Measurements from ENCODE around the gene ZFP42. TPM values are rescaled to one million over a fixed set of nuclear protein-coding genes. Genes with fewer than 3 reads are reported as not detected.

Gene ZFP42
- total and polyA plus RNA-seq, 2 of the 8 experiments (the other 6 are each of a cell fraction or from before 2014, with no cell fraction given) = 69.4 to 188 TPM

DNA sequence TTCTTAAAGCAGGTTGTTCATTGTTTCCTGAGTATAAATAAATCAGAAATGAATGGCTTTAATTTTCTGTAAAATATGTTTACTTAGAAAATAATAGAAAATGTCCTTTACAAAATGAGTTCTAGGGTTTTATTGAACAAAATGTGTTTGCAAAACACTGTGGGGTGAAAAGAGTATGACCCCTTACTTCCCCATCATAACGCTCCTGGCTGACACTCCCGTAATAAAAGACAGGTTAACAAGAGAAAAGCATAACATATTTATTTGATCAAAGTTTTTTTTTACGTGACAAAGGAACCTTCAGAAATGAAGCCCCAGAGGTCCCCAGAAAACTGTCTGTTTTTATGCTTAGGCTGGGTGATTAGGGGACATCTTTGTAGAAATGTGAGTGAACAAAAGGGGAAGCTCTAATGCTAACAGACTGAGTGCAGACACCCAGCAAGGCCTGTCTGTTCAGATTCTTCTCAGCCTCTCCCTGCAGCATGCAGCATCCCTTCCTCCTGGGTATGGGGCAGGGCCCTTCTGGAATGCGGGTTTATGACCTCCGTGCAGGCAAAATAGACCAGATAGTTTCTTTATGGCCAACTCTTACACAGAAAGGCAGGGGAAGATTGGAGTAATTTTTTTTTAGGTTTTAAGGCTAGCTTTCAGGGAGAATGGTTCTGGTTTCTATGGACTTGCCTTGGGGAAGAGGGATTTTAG, 26.1 kb downstream of the ZFP42 start:
- H3K4me3 ChIP-seq (ENCODE audit: extremely low read depth in 1 of 4, insufficient read depth in 2 of 4, low read depth in 3 of 4, low read length in 4 of 4) = no peak overlapping the region
- H4K91ac ChIP-seq (replicated peaks; ENCODE audit: insufficient read length, low read length) = no peak overlapping the region
- no peak overlapping the region for H2AFZ ChIP-seq (ENCODE audit: low read length)
- H3K14ac ChIP-seq (ENCODE audit: insufficient read length) = no peak overlapping the region
- H3K4ac ChIP-seq (replicated peaks; ENCODE audit: insufficient read length, low read depth, low read length) = no peak overlapping the region
- H3K23me2 ChIP-seq (ENCODE audit: low read depth, low read length) = no peaks in the 10 kb centered on the region
- H4K5ac ChIP-seq (ENCODE audit: insufficient read length, low read depth, low read length) = no peak overlapping the region
- H2BK20ac ChIP-seq (ENCODE audit: low read length) = no peak overlapping the region
- H2BK15ac ChIP-seq (ENCODE audit: low read length) = no peak overlapping the region; the same call in 1 of the 2 replicates
- no peak overlapping the region for H2BK12ac ChIP-seq (ENCODE audit: low read depth, low read length)
- H4K8ac ChIP-seq (ENCODE audit: extremely low read depth, insufficient read depth, low read length) = no peak overlapping the region
- H3K4me1 ChIP-seq (replicated peaks in 1 of 4; ENCODE audit: control insufficient read depth in 3 of 4, insufficient read depth in 4 of 4, low read length in 3 of 4) = peaks cover 4 to 16% (median 5%) of the 10 kb centered on the region in 4 experiments
- H3K9me3 ChIP-seq (ENCODE audit: insufficient read depth in 2 of 2, low read depth in 1 of 2, low read length in 1 of 2) = no peaks in the 10 kb centered on the region
- DNase-seq (ENCODE audit: low read depth in 1 of 2, low spot score in 2 of 2) = no peak
- no peaks in the 10 kb centered on the region for H4K20me1 ChIP-seq (replicated peaks in 1 of 2; ENCODE audit: control insufficient read depth in 1 of 2, insufficient read depth in 2 of 2, low read length in 2 of 2)
- no peak overlapping the region for H3K27ac ChIP-seq (ENCODE audit: low read depth, low read length)
- no peak overlapping the region for H3K18ac ChIP-seq (ENCODE audit: extremely low read depth, low read length)
- H3K79me1 ChIP-seq (ENCODE audit: low read depth, low read length) = no peaks in the 10 kb centered on the region
- no peak overlapping the region for H2AK5ac ChIP-seq (ENCODE audit: low read depth, low read length)
- no peak overlapping the region for H2BK120ac ChIP-seq (replicated peaks; ENCODE audit: low read depth, low read length)
- no peaks in the 10 kb centered on the region for H3K36me3 ChIP-seq (ENCODE audit: control insufficient read depth in 2 of 4, insufficient read depth in 4 of 4, low read length in 3 of 4)
- no peaks in the 10 kb centered on the region for H3K79me2 ChIP-seq (ENCODE audit: control insufficient read depth in 1 of 2, insufficient read depth in 2 of 2, low read length in 2 of 2)
- H3K4me2 ChIP-seq (ENCODE audit: insufficient read depth in 1 of 2, low read depth in 2 of 2, low read length in 2 of 2) = no peak overlapping the region
- CTCF ChIA-PET (ENCODE audit: partially characterized antibody) = no interaction called here
- WGBS, 2 experiments (ENCODE audit: extremely low coverage in 1 of 2, insufficient coverage in 1 of 2, insufficient read length in 1 of 2, insufficient replicate concordance in 2 of 2, low coverage in 1 of 2, low lambda C conversion rate in 2 of 2, missing lambda C conversion rate in 1 of 2) = 72% methylated on average over 5 of the region's 5 CpGs; no CpG with 5 or more reads in 1 of the 2 experiments
- H2BK5ac ChIP-seq (ENCODE audit: low read depth, low read length) = no peak overlapping the region
- H3K9ac ChIP-seq (replicated peaks in 1 of 4; ENCODE audit: extremely low read depth in 1 of 4, low read depth in 3 of 4, low read length in 3 of 4) = no peak overlapping the region
- TF ChIP-seq SUZ12 (IDR thresholded peaks at IDR 0.05; ENCODE audit: low read length) (no peak), YY1 (IDR thresholded peaks at IDR 0.05; ENCODE audit: low read depth, low read length) (no peak), SP1 (IDR thresholded peaks at IDR 0.05; ENCODE audit: low read depth, low read length) (no peak), USF2 (IDR thresholded peaks at IDR 0.05; ENCODE audit: low read length) (no peak)
- H3K56ac ChIP-seq (replicated peaks; ENCODE audit: insufficient read length, low read depth, low read length) = no peak overlapping the region
- POLR2A ChIA-PET (ENCODE audit: partially characterized antibody) = interaction anchor here (1.2 to 2.0 kb wide), 2 partner anchors 11 to 23 kb away, joined by 4 to 6 read pairs; no protein-coding TSS in a partner anchor
- H3K23ac ChIP-seq (ENCODE audit: insufficient read length) = no peak overlapping the region
- no peaks in the 10 kb centered on the region for H3K27me3 ChIP-seq (replicated peaks in 1 of 4; ENCODE audit: control insufficient read depth in 3 of 4, extremely low read depth in 1 of 4, insufficient read depth in 3 of 4, low read length in 3 of 4)
- no peak for FAIRE-seq
